ENCODE results near the gene USP17L21.
"Not testable (repeated sequence)": the region's sequence is repeated elsewhere in the genome, so short reads cannot be mapped to it uniquely, and the experiment has no call there.

USP17L21 gene

DNA sequence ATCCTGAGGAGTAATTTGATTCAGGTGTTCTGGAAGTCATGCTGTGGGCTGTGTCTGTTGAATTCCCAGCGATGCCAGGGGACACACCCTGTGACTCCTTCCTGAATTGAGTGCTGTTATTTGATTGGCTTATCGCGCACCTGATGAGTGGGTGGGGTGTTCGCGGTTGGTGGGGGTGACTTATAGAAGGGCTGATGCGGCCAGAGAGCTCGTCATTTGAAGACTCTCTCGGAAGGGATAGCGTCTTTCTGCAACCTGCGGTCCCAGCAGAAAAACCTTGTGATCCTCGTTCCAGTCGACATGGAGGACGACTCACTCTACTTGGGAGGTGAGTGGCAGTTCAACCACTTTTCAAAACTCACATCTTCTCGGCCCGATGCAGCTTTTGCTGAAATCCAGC, 4.8 kb upstream of the USP17L21 start, which contains the start of gene USP17L20:
TSS of gene USP17L20 (plus strand) at position 301 of the 400 bp plus-strand sequence. CDS start at position 301, 0 bp downstream.
- TF ChIP-seq TEAD4 (IDR thresholded peaks at IDR 0.05); TCF12 (IDR thresholded peaks at IDR 0.05; ENCODE audit: low read depth); NFIC (IDR thresholded peaks at IDR 0.05): not testable (repeated sequence)

DNA sequence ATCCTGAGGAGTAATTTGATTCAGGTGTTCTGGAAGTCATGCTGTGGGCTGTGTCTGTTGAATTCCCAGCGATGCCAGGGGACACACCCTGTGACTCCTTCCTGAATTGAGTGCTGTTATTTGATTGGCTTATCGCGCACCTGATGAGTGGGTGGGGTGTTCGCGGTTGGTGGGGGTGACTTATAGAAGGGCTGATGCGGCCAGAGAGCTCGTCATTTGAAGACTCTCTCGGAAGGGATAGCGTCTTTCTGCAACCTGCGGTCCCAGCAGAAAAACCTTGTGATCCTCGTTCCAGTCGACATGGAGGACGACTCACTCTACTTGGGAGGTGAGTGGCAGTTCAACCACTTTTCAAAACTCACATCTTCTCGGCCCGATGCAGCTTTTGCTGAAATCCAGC, 4.6 kb downstream of the USP17L21 start, which contains the start of gene USP17L22:
TSS of gene USP17L22 (plus strand) at position 301 of the 400 bp plus-strand sequence. CDS start at position 301, 0 bp downstream.
- TF ChIP-seq TCF12 (IDR thresholded peaks at IDR 0.05; ENCODE audit: low read depth); YY1 (IDR thresholded peaks at IDR 0.05; ENCODE audit: low read depth); EP300 (IDR thresholded peaks at IDR 0.05; ENCODE audit: borderline replicate concordance): not testable (repeated sequence)
